NCI-H2227 treated with DMSO at 0.1 percent for 48 hours (cell line): ENCODE measurements around the gene LUC7L3.
"Not testable (repeated sequence)": the region's sequence is repeated elsewhere in the genome, so short reads cannot be mapped to it uniquely, and the experiment has no call there.

ENCODE experiments used
- DNase-seq: peaks from one replicate; lab custom pipeline; 2025; lab: John Stamatoyannopoulos, UW

The LUC7L3 gene

GRCh38 chr17:50708050-50709000 is 11.1 kb upstream of the LUC7L3 start:
- DNase-seq, result peak; percentile 42

DNA sequence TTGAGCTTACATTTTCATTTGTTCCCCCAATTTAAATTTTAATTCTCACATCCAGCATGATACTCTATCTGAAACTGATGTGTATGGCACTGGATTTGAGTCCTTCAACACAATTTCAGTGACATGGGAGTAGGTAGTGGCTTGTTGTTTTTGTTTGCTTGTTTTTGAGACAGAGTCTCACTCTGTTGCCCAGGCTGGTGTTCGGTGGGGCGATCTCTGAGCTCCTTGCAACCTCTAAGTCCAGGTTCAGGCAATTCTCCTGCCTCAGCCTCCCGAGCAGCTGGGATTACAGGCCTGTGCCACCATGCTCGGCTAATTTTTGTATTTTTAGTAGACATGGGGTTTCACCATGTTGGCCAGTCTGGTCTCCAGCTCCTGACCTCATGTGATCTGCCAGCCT is 10.3 kb upstream of the LUC7L3 start:
- DNase-seq, result not testable (repeated sequence)

GRCh38 chr17:50710025-50710424 is 9.4 kb upstream of the LUC7L3 start:
- DNase-seq, result no peak

DNA sequence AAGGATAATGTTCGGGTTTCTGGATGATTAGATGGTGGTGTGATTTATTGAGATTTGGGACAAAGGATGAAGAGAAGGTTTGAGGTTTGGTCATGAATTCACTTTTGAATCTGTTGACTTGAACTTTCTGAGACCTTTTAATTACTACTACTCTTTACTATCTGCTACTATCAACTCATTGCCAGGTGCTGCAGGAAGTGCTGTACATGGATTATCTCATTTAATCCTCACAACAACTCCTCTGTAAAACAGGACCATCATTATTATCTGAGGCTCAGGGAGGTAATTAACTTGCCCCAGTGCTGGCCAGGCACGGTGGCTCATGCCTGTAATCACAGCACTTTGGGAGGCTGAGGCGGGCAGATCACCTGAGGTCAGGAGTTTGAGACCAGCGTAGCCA is 8.8 kb upstream of the LUC7L3 start:
- no peak for DNase-seq

DNA sequence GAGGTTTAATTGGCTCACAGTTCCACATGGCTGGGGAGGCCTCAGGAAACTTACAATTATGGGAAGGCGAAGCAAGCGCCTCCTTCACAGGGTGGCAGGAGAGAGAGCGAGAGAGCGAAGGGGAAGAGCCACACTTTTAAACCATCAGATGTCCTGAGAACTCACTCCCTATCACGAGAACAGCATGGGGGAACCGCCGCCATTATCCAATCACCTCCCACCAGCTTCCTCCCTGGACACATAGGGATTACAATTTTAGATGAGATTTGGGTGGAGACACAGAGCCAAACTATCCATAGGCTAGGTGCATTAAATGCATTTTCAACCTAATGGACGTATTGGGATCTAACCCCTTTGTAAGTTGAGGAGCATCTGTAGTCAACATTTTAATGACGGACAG is 6.8 kb upstream of the LUC7L3 start:
- DNase-seq, result peak; percentile 19

DNA sequence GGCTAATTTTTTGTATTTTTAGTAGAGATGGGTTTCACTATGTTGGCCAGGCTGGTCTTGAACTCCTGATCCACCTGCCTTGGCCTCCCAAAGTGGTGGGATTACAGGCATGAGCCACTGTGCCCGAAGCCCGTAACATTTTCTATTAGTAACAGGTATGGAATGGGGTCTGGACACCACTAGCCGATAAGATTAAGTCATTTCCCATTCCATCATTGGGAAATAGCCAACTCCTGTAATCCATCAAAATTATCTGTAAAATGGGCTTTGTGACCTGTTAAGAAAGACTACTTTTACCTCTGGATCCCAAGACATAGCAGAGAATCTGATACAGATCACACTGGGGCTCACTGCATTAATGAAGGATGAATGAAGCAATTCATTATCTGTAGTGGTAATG is 3.9 kb upstream of the LUC7L3 start:
- no peak for DNase-seq

DNA sequence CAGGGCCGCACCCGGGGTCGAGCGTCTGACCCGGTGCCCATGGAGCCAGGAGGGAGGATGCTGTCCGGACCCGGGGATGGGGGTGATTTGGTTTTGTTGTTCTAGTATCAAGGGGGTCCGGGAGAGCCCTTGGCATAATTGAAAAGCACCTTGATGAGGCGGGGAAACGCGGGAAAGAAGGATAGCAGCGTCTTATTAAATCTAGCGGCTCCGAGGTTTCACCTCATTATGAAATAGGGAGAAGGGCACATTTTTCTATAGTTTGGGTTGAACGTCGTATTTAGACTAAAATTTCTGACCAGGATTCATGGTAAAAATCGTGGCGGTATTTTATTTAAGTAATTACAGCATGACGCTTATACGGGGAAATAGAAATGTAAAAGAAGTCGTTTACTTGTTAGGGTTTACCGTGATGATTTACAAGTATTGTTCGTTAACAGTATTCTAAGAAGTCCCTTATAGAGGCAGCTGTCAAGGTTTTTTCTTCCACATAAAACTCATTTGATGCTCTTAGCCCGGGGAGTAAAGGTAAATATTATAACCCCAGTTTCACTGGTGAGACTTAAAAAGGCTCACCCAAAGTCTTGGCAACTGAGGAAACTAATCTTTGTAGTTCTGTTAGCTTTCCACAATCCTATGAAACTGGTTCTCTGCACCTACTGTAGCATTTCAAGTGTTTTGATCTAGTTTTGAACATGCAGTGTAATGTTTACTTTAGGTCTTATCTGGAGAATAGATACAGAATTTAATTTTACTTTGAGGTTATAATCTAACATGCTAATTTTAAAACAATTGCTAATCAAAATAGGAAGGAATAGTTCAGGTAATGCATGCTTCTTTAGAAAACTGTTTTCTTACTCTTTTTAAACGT is 756 bp downstream of the LUC7L3 start:
- peak; percentile 42 for DNase-seq

GRCh38 chr17:50721194-50722010 is 2.0 kb downstream of the LUC7L3 start:
- DNase-seq, result no peak

- no peak for DNase-seq
Measured at GRCh38 chr17:50722746-50723145, 3.3 kb downstream of the LUC7L3 start.

DNA sequence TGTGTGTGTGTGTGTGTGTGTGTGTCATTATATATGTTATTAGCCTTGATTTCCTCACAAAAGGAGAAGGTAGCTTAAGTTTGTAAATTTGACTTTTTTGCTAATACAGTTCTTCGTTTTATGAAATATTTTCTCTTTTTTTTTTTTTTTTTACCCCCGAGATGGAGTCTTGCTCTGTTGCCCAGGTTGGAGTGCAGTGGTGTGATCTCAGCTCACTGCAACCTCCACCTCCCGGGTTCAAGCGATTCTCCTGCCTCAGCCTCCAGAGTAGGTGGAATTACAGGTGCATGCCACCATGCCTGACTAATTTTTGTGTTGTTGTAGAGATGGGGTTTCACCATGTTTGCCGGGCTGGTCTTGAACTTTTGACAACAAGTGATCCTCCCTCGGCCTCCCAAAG is 5.2 kb downstream of the LUC7L3 start:
- not testable (repeated sequence) for DNase-seq

- no peak for DNase-seq
Measured at GRCh38 chr17:50725769-50726655, 6.6 kb downstream of the LUC7L3 start.

DNA sequence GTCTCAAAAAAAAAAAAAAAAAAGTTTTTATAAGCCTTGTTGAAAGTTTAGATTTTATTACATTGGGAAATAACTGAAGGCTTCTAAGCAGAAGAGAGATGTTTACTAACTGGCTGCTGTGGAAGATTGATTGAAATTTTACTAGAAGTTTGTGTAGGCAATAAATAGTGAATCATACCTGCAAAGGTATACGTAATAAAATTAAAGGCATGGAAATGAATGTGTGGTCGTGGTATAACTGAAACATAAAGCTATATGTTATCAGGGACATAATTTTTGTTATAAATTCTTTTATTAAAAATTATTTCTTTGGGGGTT is 8.7 kb downstream of the LUC7L3 start:
- no peak for DNase-seq

DNA sequence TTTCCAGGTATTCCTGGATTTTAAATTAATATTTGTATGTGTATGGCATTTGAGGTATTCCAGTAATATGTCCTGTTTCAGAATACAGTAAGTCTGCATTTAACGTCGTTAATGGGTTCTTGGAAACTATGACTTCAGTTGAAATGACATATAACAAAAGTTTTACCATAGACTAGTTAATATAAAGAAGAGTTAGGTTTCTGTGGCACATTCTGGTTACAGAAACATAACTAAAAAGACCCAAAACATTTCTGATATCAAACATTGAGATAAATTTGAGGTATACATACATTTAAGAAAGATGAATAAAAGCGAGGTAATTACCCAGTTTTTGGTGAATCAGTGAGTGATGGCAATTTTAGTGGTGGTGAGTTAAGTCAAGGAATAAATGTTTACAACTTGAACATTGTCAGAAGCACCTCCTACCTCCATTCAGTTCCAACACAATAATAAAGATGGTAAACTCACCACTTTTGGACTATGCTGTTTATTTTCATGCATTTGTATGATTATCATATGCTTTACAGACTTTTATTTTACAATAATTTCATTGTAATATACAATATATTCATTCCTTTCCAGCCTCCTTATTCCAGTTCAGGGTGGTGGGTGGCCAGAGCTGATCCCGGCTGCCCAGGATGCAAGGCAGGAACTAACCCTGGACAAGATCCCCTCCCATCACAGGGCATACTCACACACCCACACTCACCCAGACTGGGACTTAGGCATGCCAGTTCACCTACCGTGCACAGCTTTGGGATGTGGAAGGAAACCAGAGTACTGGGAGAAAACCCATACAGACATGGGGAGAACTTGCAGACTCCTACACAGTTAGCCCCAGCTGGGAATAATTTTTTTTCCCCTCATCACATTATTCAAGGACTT is 9.7 kb downstream of the LUC7L3 start:
- DNase-seq, result no peak

- no peak for DNase-seq
Measured at GRCh38 chr17:50731575-50732460, 12.4 kb downstream of the LUC7L3 start.

GRCh38 chr17:50735287-50735686 is 15.9 kb downstream of the LUC7L3 start:
- DNase-seq, result no peak

DNA sequence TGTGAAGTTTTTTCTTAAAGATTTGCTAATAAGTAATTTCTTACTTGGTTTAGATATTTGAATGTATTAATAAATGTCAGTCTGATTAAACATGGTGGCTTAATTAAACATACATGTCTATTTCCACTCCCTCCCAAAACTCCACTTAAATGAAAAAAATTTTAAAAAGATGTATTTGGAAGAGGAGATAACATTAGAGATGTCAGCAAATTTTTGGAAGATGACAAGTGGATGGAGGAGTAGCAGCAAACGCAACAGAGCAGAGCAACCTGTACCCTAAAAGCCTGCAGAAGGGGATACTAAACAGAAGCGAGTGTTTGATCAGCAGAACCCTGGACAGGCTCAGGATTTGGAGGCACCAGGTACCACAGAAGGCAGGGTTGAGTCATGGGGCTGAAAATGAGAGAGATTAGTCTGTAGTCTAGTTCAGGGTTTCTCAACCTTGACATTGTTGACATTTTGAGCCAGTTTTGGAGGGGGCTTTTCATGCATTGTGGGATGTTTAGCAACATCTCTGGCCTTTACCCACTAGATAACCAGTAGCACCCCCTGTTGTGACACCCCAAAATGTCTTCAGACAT is 17.8 kb downstream of the LUC7L3 start:
- DNase-seq, result no peak

GRCh38 chr17:50739098-50739497 is 19.7 kb downstream of the LUC7L3 start:
- no peak for DNase-seq

DNA sequence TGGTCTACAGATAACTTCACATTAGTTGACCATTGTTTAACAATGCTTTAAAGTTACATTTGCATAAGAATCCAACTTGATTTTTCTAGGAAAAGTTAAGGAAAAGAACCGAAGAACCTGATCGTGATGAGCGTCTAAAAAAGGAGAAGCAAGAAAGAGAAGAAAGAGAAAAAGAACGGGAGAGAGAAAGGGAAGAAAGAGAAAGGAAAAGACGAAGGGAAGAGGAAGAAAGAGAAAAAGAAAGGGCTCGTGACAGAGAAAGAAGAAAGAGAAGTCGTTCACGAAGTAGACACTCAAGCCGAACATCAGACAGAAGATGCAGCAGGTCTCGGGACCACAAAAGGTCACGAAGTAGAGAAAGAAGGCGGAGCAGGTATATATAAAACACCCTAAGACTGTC is 26.2 kb downstream of the LUC7L3 start:
- DNase-seq, result no peak

GRCh38 chr17:50749245-50749644 is 29.8 kb downstream of the LUC7L3 start:
- DNase-seq, result no peak
